RCC 7860 (cell line): ENCODE measurements around the gene BCL2L2.
"Not testable (repeated sequence)": the region's sequence is repeated elsewhere in the genome, so short reads cannot be mapped to it uniquely, and the experiment has no call there.

Experiments
- DNase-seq: peaks from one replicate; pipeline ENCODE4 v3.0.0-alpha.2; 2015; ENCODE audit warnings: low spot score
- FAIRE-seq: peaks from 2 replicates; lab custom pipeline; 2012; peaks lifted over from hg19 to GRCh38; lab: Jason Lieb, UNC

Gene BCL2L2

GRCh38 chr14:23322568-23323517 is 16.2 kb downstream of the BCL2L2 start:
- FAIRE-seq, result no peak
- DNase-seq, result no peak

- FAIRE-seq, result no peak
- DNase-seq, result no peak
These were observed 17.3 kb downstream of the BCL2L2 start for GRCh38 chr14:23323838-23324454.

GRCh38 chr14:23324455-23324846 is 17.8 kb downstream of the BCL2L2 start:
- DNase-seq, result no peak
- FAIRE-seq, result no peak

- DNase-seq, result no peak
- FAIRE-seq, result no peak
These were observed 18.4 kb downstream of the BCL2L2 start for GRCh38 chr14:23324993-23325392.

GRCh38 chr14:23325746-23326145 is 19.1 kb downstream of the BCL2L2 start:
- FAIRE-seq, DNase-seq: not testable (repeated sequence)

- DNase-seq (no peak), FAIRE-seq (no peak)
These were observed 20.1 kb downstream of the BCL2L2 start for GRCh38 chr14:23326491-23327332.

GRCh38 chr14:23327947-23328744 is 21.5 kb downstream of the BCL2L2 start:
- DNase-seq (peak; percentile 24), FAIRE-seq (no peak)

GRCh38 chr14:23335623-23336022 is 29.0 kb downstream of the BCL2L2 start:
- DNase-seq, result no peak
- no peak for FAIRE-seq

GRCh38 chr14:23339506-23340268 is 33.1 kb downstream of the BCL2L2 start:
- FAIRE-seq, result no peak

GRCh38 chr14:23344481-23344880 is 37.8 kb downstream of the BCL2L2 start:
- FAIRE-seq (no peak), DNase-seq (no peak)

More at GRCh38 chr14:23339506-23340268, 33.1 kb downstream of the BCL2L2 start:
- DNase-seq, result no peak

GRCh38 chr14:23345987-23346692 is 39.5 kb downstream of the BCL2L2 start:
- FAIRE-seq, result no peak
- DNase-seq, result no peak

- DNase-seq (no peak), FAIRE-seq (no peak)
These were observed 40.2 kb downstream of the BCL2L2 start for GRCh38 chr14:23346693-23347405.

GRCh38 chr14:23347406-23348296 is 41.0 kb downstream of the BCL2L2 start:
- FAIRE-seq, result no peak
- no peak for DNase-seq

GRCh38 chr14:23348297-23348655 is 41.6 kb downstream of the BCL2L2 start:
- DNase-seq (no peak), FAIRE-seq (no peak)

GRCh38 chr14:23349156-23349845 is 42.7 kb downstream of the BCL2L2 start:
- no peak for DNase-seq
- no peak for FAIRE-seq

GRCh38 chr14:23351681-23352505 is 45.3 kb downstream of the BCL2L2 start:
- DNase-seq (no peak), FAIRE-seq (no peak)
